Fibroblast of villous mesenchyme (primary cell): Measurements from ENCODE around the gene TUBB6. TPM values are rescaled to one million over a fixed set of nuclear protein-coding genes. Genes with fewer than 3 reads are reported as not detected.

Experiments
- DNase-seq: peaks from one replicate; pipeline ENCODE4 v3.0.0-alpha.2; 2010; ENCODE audit warnings: low read depth
- H3K4me3 ChIP-seq: 2 replicates; pipeline ENCODE4 v1.5.1; 2011; ENCODE audit warnings: low read depth, mild to moderate bottlenecking, low read length
- CTCF ChIP-seq: IDR thresholded peaks from 2 replicates; pipeline ENCODE4 v1.5.1; 2012; ENCODE audit warnings: low read depth, mild to moderate bottlenecking, low read length; ENCODE audit not compliant: insufficient read depth
- total RNA-seq: library from RNA; depleted of rRNA; stranded (reverse); fragments of >200 nt; gene quantifications from 2 replicates; pipeline ENCODE4 v1.2.3, GENCODE V29; 2012

The TUBB6 gene
- total RNA-seq, 1 donor: 821 TPM

GRCh38 chr18:12335503-12335902, 27.5 kb downstream of the TUBB6 start:
- no peak overlapping the region for H3K4me3 ChIP-seq
- DNase-seq: no peak
- TF ChIP-seq CTCF: no peak

GRCh38 chr18:12336171-12336613, 28.2 kb downstream of the TUBB6 start:
- no peak overlapping the region for H3K4me3 ChIP-seq
- TF ChIP-seq CTCF: no peak
- no peak for DNase-seq

- no peak for TF ChIP-seq CTCF
- peak; percentile 50 for DNase-seq
- no peak overlapping the region for H3K4me3 ChIP-seq
These were observed 28.8 kb downstream of the TUBB6 start for GRCh38 chr18:12336887-12337286.

GRCh38 chr18:12338382-12338781, 30.3 kb downstream of the TUBB6 start:
- TF ChIP-seq CTCF: no peak

GRCh38 chr18:12340945-12341660, 33.1 kb downstream of the TUBB6 start:
- TF ChIP-seq CTCF: no peak
- no peak for DNase-seq
- H3K4me3 ChIP-seq: no peak overlapping the region

More at GRCh38 chr18:12338382-12338781, 30.3 kb downstream of the TUBB6 start:
- no peak overlapping the region for H3K4me3 ChIP-seq
- no peak for DNase-seq

- no peak for TF ChIP-seq CTCF
- DNase-seq: no peak
- H3K4me3 ChIP-seq: no peak overlapping the region
These were observed 34.6 kb downstream of the TUBB6 start for GRCh38 chr18:12342661-12343060.
